Activated T-helper 9 cell treated with anti-CD3 and anti-CD28 coated beads, Interleukin-2, amount 50 U/mL, for 16 hours (primary cell): Measurements from ENCODE around the gene SLC10A3.

Source experiments
- DNase-seq: peaks from one replicate; pipeline ENCODE4 v3.0.0-alpha.2; 2020; ENCODE audit warnings: low read depth

Gene SLC10A3, protein sequence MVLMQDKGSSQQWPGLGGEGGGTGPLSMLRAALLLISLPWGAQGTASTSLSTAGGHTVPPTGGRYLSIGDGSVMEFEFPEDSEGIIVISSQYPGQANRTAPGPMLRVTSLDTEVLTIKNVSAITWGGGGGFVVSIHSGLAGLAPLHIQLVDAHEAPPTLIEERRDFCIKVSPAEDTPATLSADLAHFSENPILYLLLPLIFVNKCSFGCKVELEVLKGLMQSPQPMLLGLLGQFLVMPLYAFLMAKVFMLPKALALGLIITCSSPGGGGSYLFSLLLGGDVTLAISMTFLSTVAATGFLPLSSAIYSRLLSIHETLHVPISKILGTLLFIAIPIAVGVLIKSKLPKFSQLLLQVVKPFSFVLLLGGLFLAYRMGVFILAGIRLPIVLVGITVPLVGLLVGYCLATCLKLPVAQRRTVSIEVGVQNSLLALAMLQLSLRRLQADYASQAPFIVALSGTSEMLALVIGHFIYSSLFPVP

DNA sequence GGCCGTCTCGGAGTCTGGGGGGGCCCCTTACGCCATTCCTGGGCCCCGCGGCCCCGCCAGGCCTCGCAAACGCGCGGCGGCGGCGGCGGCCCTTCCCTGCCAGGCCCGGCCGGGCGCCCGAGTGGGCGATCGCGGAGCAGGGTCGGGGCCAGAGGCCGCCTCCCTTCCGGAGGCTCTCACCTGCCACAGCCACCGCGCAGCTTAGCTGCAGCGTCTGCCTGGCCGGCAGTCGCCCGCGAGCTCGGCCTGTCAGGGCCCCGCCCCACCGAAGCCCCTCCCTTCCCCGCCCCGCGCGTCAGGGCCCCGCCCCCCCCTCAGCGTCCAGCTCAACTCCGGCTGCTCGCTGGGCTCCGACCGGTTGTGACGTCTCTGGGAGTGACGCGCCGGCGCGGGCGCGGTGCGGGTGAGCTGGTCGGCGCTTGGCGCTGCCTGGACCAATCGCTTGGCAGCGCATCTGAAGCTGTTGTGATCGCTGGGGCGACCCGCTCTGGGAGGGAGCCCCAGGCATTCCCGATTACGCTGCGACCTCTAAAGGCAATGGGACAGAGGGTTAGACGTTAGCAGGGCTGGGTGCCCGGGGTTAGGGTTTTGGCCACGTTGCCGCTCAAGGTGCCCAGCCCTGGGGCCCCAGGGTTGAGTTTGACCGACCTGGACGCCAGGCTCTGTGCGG lies at the start of gene SLC10A3:
Gene SLC10A3 (minus strand): TSS at position 216 of the 670 bp plus-strand sequence. CDS start 1,689 bp downstream, outside the sequence.
- DNase-seq, result peak; percentile 84

DNA sequence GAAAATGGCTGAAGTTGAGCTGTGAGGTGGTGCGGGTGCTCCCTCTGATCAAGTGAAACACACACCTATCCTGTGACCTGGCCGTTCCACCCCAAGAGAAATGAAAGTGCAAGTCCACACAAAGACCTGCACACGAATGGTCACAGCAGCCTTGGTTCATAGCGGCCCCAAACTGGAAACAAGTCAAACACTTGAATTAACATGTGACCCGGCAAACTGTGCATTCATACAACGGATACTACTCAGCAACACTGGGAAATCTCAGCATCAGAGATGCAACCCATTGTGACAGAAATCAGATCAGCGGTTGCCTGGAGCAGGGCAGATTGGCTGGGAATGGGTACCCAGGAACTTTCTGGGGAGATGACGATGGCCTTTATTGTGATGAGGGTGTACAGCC lies 48.6 kb upstream of the SLC10A3 start:
- DNase-seq, result no peak

DNA sequence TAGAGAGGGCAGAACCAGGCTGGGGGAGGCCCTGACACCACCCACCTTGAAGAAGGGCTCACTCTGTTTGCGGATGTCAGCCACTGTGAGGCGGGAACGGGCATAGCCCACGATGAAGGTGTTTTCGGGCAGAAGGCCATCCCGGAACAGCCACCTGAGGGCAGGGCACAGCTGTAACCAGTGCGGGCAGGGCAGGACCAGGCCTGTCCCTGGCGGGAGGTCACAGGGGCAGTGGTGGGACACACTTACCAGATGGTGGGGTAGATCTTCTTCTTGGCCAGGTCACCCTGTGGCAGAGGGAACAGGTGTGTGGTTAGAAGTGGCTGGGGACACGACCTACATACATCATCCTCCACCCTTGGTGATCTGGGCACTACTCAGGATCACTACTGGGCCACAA lies 45.5 kb upstream of the SLC10A3 start:
- no peak for DNase-seq

DNA sequence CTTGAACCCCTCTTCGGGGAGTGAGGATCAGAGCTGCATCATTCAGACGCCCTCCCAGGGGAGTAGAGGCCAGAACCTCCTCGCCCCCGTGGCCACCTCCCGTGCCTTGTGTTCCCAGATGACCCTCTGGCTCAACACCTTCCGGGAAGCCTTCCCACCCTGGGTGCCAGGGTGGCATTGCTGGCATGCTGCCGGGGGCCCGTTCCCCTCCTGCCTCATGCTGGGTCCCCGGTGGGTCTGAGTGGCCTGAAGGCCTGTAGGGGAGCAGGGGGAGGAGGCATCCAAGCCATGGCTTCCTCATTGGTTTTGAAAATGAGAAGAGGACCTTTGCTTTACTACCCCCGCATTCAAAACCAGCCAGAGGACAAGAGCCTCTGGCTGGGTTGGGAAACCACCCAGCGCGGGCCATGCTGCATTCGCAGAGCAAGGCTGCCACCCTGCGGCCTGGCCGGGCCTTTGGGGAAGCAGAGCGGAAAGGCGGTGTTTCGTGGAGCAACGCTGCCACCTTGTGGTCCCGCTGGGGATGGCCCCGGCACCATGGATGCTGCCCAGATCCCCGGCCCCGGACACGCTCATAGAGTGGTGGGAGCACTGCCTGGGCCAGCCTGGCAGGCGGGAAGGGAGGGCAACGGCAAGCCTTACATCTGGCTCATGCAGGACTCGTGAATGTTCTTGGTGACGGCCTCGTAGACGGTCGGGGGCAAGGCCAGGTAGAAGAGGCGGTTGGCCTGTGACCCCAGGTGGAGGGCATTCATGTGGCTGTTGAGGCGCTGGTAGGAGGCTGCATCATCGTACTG lies 44.3 kb upstream of the SLC10A3 start:
- DNase-seq, result peak; percentile 85

DNA sequence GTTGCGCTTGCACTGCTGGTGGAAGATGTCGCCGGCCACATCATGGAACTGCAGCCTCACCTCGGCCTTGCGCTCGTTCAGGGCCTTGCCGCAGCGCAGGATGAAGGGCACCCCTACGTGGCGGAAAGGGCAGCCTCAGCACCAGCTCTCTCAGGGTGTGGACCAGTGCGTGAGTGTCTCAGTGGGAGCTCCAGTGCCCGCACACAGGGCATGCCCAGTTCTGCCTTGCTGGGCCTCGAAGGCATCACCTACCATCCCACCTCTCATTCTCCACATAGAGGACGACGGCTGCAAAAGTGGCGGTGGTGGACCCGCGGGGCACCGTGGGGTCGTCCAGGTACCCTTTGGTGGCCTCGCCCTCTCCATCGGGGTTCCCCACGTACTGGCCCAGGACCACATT lies 42.3 kb upstream of the SLC10A3 start:
- DNase-seq, result no peak

DNA sequence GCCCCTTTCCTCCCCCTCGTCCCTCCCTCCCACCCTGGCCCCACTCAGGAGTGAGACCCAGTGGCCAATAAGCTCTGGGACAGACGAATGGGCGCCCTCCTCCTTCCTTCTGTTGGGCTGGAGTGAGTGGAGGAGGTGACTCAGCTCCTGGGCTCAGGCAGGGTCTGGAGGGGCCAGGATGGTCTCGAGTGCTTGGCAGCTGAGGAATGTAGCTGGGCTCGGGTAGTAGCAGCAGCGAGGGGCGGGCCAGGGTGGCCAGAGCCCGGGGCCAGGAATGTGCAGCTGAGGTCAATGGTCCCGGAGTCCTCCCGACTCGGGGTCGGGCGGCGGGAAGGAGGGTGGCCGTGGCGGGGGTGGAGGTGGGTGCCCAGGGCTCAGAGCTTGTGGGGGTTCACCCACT lies 41.2 kb upstream of the SLC10A3 start:
- DNase-seq, result no peak

DNA sequence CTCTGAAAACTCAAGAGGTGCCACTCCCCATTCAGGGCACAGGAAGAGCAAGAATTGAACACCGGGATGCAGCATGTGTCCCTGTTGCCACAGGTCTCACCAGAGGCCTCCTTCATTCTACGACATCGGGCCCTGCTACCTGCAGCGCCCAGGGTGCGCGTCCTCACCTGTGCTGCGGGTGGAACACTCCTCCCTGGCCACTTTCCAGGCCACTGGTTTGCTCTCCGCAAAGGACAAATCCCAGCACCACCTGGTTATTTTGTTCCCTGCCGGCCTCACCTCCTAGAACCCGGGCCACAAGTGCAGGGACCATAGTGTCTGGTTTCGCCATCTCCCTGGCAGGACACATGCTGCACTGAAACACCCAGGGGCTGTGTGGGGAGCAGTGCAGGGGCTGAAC lies 39.9 kb upstream of the SLC10A3 start:
- DNase-seq, result no peak

DNA sequence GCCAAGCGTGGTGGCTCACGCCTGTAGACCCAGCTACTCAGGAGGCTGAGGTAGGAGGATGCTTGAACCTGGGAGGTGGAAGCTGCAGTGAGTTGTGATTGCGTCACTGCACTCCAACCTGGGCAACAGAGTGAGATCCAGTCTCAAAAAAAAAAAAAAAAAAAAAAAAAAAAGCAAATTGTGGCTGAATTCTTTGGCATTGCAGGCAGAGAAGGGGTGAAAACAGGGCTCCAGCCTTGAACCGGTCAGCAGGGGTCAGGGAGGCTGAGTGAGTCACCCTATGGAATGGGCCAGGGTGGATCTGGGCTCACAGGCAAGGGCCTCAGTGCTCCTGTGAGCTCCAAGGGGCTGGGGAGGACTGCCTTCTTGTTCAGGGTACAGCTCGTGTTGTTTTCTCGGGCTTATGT lies 38.8 kb upstream of the SLC10A3 start:
- DNase-seq, result no peak

DNA sequence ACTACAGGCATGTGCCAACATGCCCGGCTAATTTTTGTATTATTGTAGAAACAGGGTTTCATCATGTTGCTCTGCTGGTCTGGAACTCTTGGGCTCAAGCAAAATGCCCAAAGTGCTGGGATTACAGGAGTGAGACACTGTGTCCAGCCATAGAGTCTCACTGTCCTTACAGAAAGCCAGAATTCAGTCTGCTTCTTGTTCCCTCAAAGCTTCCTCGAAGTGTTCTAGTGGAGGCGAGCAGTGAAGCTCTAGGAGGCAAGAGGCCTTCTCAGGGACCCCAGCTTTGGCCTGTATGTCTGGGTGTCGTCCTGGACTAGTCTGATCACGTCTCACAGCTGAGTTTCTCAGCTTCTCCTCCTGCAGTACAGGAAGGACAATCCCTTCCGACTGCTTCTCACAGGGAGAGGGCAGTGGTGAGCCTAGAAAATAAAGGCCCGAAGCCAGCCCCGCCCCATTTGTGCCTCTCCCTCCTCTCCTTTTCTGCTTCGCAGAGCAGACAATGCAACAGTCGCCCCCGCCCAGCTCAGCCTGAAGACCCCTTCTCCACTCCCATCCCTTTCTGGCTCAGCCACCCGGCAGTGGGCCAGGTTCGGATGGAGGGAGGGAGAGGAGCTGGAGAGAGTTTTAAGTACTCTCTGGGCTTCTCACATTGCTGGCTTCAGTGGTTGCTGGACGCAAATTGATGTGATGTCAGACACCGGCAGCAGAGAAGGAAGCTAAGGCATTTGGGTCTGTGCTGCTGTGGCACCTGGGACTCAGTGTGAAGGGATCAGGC lies 36.7 kb upstream of the SLC10A3 start:
- peak; percentile 35 for DNase-seq

DNA sequence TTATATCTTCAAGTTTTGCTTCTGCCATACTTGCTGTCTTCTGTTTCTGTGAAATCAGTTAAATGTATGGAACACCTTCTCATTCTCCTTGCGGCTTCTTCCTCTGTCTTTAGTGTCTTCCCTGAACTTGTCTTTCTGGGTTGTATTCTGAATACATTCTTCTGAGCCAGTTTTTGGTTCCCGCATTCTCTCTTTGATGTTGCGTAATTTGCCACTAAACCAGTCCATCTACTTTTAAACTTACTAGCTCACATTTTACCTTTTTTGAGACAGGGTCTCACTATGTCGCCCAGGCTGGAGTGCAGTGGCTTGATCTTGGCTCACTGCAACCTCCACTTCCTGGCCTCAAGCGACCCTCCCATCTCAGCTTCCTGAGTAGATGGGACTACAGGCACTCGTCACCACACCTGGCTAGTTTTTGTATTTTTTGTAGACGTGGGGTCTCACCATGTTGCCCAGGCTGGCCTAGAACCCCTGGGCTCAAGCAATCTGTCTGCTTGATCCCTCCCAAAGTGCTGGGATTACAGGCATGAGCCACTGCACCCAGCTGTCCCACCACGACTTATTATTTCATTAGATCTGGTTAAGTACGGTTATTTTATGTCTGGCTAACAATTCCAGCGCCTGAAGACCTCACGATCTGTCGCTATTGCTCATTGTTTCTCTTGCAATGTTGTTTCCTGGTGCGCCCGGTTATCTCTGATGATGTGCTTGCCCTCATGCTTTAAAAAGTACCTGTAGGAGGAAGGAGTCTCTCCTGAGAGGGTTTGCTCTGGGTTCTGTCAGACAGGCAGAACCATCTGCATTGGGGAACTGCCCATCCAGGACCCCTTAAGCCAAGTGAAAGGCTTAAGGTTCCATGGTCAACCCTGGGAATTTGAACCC lies 35.4 kb upstream of the SLC10A3 start:
- no peak for DNase-seq

DNA sequence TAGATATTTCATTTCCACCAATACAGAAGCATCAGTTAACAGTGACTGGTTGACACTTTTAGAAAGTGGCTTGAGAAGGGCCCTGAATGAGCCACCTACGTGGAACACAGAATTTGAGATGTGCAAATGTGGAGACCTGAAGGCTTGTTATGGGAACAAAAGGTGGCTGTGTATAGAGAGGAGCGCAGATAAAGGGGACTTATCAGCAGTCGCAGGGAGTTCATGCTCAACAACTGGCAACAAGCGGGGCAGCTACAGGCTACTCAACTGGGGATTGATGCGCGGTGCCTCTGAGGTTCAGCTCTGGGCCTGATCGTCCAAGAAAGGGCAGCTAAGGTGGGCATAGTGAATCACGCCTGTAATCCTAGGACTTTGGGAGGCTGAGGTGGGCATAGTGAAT lies 29.0 kb upstream of the SLC10A3 start:
- DNase-seq, result no peak

DNA sequence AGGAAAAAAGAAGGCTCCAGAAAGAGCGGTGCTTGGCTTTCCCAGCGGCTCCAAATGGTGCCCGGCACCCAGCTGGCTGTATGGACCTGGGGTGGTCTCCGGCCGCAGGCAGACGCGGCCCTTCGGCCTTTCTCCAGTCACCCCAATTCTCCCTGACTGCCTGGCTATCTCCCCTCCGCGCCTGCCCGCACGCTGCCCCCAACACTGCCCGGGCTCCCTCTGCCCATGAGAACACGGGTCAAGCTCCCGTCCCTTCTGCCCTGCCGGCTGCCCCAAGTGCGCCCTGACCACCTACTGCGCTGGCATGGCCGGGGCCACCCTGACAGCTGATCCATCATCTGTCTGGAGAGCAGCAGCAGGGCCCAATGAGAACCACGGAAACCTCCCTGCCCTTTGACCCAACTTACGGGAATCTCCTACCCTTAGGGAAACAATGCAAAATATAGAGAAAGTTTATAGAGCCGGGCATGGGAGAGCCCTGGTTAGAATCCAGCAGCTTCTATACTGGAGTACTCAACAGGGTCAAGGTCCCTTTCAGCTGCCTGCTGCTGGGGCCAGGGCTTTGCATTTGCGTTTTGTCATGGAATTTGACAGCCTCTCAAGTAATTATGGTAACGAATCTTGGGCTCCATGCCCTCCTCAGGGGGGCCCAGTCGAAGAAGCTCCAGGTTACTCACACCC lies 26.8 kb upstream of the SLC10A3 start:
- no peak for DNase-seq

DNA sequence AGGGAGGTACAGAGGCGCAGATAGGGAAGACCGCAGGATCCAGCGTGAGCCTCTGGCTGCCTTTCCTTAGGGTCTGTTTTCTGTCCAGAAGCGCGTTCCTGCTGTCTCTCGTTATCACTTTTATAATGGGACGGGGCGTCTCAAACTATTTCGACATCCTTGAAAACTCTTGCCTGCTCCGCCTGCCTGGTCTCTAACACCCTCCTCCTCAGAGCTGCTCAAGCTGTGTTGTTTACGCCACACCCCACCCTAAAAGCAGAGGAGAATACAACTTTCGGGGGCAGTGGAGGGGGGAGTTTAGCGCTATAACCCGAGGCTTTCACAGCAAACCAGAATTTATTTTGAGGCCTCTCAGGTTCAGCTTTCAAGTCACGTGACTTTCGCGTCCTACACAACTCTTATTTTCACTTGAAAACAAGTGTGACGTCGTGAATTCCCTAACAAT lies 26.2 kb upstream of the SLC10A3 start:
- DNase-seq, result no peak

DNA sequence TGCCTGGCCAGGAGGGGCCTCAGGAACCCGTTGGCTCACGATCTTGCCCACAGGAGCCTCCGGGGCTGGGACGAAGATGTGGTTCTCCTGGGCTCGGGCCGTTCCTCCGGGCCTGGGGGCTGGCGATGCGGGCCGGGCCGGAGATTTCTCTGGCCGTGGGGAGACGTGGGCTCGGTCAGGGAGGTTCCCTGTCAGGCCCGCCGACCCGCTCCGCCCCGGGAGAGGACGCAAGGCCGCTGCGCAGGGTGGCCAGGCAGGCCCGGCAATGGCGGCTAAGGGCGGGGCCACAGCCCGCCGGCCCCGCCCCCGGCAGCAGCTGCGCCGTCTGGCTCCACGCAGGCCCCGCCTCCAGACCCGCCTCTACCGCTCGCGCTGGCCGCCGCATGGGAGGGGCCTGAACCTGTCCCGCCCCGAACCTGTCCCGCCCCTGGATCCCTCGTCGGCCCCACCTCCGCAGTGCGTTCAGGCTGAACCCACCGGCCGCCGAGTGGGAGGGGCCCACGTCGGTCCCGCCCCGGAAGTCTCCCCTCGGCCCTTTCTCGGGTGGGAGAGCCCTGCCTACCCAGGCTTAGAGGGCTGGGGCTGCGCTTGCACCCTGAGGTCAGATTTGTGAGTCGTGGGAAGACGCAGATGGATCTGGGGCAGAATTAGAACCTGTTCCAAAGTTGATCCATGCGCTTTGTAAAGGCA lies 25.7 kb upstream of the SLC10A3 start, which contains the start of gene FAM3A:
Gene FAM3A (minus strand): TSS at position 267 of the 690 bp plus-strand sequence. CDS start 460 bp downstream, outside the sequence.
- DNase-seq, result peak; percentile 86

DNA sequence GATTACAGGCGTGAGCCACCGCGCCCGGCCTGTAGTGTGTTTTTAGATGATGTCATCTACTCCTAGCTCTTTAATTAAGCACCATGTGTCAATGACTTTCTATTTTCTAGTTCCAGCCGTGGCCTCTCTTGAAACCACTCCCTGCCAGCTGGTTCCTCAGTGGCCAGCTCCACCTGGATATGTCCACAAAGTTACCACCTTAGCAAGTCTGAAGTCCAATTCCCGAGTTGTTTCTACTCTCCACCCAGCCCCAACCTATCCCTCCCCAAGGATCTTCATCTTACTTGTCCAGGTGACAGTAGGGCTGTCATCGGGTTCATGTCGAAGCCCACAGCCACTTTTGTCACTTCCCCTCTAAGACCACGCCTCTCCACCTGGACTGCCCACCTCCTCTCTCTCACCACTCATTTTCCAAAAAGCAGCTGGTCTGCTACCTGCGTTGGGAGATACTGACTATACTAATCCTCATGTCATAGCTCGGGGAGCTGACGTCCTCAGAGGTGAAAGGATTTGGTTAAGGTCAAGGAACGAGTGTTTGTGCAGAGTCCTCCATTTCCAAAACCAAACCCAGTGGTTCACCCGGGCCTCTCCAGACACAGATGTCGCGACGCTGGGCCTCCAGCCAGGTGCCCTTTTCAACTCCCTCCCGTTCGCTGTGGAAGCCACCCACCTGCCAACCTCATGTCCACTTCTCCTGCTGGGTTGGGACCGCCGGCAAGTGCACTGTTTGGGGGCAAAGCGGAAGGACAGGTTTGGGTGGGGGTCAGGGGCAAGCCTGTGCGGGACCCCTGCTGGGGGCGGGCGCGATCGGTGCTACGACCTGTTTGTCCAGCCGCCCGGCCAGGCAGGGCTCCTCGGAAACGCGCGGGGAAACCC lies 24.9 kb upstream of the SLC10A3 start:
- DNase-seq, result no peak

DNA sequence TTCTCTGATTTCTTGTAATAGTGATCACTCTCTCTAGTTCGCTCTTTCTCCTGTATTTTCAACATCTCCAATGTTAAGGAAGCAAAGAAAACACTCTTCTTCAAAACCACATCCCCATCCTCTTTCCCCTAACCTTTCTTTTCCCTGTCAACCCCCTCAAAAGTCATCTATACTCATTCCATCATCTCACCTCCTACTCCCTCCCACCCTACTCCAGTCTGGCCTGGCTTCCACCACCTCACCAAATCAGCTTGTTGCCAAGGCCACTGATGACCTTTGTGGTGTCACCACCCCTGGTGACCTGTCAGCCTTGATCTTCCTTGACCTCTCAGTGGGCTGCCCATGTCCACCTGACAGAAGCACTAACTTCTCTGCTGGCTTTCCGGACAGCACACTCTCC lies 23.3 kb upstream of the SLC10A3 start:
- no peak for DNase-seq

DNA sequence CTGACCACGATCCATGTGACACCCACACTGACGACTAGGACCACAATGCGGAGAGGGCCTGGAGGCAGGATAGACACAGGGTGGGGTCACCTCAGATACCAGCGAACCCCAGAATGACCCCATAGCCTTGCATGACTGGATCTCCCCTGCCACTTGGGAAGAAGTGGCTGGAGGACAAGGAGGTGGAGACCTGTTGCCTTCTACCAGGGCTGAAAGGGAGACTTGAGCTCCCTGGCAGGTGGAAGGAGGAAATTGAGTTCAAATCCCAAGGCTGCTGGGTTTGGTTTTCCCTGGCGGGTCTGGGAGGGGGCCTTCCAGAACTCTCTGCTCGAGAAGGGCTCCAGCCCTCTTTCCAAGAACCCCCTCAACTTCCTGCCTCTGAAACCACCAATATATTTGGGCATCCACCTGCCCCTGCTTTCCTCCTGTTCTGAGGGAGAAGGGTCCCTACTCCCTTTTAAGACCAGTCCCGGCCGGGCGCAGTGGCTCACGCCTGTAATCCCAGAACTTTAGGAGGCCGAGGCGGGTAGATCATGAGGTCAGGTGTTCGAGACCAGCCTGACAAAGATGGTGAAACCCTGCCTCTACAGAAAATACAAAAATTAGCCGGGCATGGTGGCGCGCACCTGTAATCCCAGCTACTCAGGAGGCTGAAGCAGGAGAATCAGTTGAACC lies 22.6 kb upstream of the SLC10A3 start:
- no peak for DNase-seq

DNA sequence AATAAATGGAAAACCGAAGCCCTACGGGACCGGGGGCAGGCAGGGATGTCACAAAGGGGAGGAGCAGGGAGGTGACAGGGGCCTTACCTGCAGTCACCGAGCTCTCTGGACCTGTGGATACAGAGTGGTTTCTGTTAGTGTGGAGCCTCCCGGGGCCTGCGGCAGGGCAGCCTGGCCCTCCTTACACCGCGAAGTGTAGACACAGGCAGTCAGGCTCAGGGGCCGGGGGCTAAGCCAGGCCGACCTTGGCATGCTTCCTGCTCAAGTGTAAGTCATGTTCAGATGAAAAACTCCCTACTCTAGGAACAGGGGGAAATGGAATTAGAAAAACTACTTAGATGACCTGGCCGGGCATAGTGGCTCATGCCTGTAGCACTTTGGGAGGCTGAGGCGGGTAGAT lies 21.3 kb upstream of the SLC10A3 start:
- no peak for DNase-seq
